ENCODE results near the gene TSC1.

DNA sequence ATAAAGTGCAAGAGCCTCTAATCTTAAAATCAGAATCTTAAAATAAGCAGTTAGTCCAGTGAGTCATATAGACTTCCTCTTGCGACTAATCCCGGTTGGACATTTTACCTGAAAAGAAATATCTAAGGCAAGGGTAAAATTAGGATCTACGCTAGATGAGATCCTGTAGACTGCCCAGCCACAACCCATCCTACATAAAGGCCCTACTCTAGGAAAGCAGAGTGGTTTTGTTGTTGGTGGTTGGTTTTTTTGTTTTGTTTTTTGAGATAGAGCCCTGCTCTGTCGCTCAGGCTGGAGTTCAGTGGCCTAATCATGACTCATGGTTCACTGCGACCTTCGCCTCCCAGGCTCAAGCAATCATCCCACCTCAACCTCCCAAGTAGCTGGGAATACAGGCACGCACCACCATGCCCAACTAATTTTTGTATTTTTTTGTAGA is 6.9 kb downstream of the TSC1 start:
- TF ChIP-seq, protein P1, sequence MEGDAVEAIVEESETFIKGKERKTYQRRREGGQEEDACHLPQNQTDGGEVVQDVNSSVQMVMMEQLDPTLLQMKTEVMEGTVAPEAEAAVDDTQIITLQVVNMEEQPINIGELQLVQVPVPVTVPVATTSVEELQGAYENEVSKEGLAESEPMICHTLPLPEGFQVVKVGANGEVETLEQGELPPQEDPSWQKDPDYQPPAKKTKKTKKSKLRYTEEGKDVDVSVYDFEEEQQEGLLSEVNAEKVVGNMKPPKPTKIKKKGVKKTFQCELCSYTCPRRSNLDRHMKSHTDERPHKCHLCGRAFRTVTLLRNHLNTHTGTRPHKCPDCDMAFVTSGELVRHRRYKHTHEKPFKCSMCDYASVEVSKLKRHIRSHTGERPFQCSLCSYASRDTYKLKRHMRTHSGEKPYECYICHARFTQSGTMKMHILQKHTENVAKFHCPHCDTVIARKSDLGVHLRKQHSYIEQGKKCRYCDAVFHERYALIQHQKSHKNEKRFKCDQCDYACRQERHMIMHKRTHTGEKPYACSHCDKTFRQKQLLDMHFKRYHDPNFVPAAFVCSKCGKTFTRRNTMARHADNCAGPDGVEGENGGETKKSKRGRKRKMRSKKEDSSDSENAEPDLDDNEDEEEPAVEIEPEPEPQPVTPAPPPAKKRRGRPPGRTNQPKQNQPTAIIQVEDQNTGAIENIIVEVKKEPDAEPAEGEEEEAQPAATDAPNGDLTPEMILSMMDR (IDR thresholded peaks at IDR 0.05) = no peak
- no peak for TF ChIP-seq POLR2A (IDR thresholded peaks at IDR 0.05)

Measured in testis (tissue), 2 donors.